Esophagus squamous epithelium (tissue), 5 donors: Measurements from ENCODE around the gene UBA6. TPM values are rescaled to one million over a fixed set of nuclear protein-coding genes. Genes with fewer than 3 reads are reported as not detected.

Source experiments
- DNase-seq: peaks from one replicate; lab custom pipeline; 2025; lab: John Stamatoyannopoulos, UW
- H3K27ac ChIP-seq, 4 donors: fragments of 200-600 bp; sonication (generic); one replicate each; pipeline ENCODE4 v1.5.1; 2016 to 2019; ENCODE audit warnings: mild to moderate bottlenecking in 1 of 4
- H3K27me3 ChIP-seq, 4 donors: fragments of 200-600 bp; sonication (generic); 1 replicate in 3 of 4; 2 replicates in 1 of 4; pipeline versions ENCODE4 v1.5.1 to v1.6.0; 2017 to 2021; ENCODE audit warnings: antibody characterized with exemption in 1 of 4
- H3K36me3 ChIP-seq, 3 donors: fragments of 200-600 bp; sonication (generic); one replicate each; pipeline ENCODE4 v1.5.1; 2016 to 2019
- H3K4me1 ChIP-seq, 3 donors: fragments of 200-600 bp; sonication (generic); one replicate each; pipeline ENCODE4 v1.5.1; 2017 to 2019
- H3K4me3 ChIP-seq, 4 donors: fragments of 200-600 bp; sonication (generic); 1 replicate in 3 of 4; 2 replicates in 1 of 4; pipeline ENCODE4 v1.5.1; 2016 to 2019; ENCODE audit warnings: mild to moderate bottlenecking in 2 of 4, moderate library complexity in 1 of 4
- H3K9me3 ChIP-seq, 3 donors: fragments of 200-600 bp; sonication (generic); one replicate each; pipeline ENCODE4 v1.5.1; 2016 to 2019
- POLR2A ChIP-seq, 4 donors: fragments of 450-650 bp; IDR thresholded peaks; one replicate each; pipeline ENCODE4 v1.6.1; 2017; ENCODE audit warnings: antibody characterized with exemption in 4 of 4, mild to moderate bottlenecking in 4 of 4, moderate library complexity in 3 of 4
- WGBS, 2 donors: methylation state at CpG; one replicate each; pipeline ENCODE4 v1.1.5; 2018; 5-methylcytosine and 5-hydroxymethylcytosine counted together
- intact Hi-C: fragments of 100-400 bp; cut with DNase I; formaldehyde crosslinking; loops from one replicate; pipeline ENCODE4 v1.15.0; 2022
- total RNA-seq, 4 donors: library from RNA; depleted of rRNA; stranded (reverse); fragments of >200 nt; gene quantifications; one replicate each; pipeline ENCODE4 v1.1.0, GENCODE V29; 2016
- TF ChIP-seq, protein P1 (sequence below), 6 experiments: fragments of 450-650 bp in 4 of 6; fragments of 200-600 bp in 2 of 6; sonication (generic) in 2 of 6; IDR thresholded peaks; one replicate each; pipeline ENCODE4 v1.5.1; 2016 to 2019; ENCODE audit warnings: antibody characterized with exemption in 6 of 6, mild to moderate bottlenecking in 4 of 6, moderate library complexity in 4 of 6
- donor health status: DM: yes; HTN: yes; CAD: no.

The UBA6 gene
- total RNA-seq, 4 donors from 2014 or later, result 51.5 to 103 (median 87.8) TPM

GRCh38 chr4:67580577-67580976, 120.4 kb downstream of the UBA6 start:
- no peak for DNase-seq
- Histone ChIP-seq H3K36me3 (no peaks in the 10 kb centered on the region), H3K27me3 (no peaks in the 10 kb centered on the region), H3K4me3 (no peak overlapping the region), H3K9me3 (no peaks in the 10 kb centered on the region), H3K4me1 (peaks cover 0 to 12% (median 0%) of the 10 kb centered on the region in 3 donors), H3K27ac (peak overlapping the region in 2 of 4 donors; percentile 11 to 38)
- intact Hi-C loops, result no loop called here
- WGBS, 2 donors, result 42 to 51% methylated on average over 3 of the region's 3 CpGs
- TF ChIP-seq POLR2A (IDR thresholded peaks at IDR 0.05), result no peak
- TF ChIP-seq, protein P1, sequence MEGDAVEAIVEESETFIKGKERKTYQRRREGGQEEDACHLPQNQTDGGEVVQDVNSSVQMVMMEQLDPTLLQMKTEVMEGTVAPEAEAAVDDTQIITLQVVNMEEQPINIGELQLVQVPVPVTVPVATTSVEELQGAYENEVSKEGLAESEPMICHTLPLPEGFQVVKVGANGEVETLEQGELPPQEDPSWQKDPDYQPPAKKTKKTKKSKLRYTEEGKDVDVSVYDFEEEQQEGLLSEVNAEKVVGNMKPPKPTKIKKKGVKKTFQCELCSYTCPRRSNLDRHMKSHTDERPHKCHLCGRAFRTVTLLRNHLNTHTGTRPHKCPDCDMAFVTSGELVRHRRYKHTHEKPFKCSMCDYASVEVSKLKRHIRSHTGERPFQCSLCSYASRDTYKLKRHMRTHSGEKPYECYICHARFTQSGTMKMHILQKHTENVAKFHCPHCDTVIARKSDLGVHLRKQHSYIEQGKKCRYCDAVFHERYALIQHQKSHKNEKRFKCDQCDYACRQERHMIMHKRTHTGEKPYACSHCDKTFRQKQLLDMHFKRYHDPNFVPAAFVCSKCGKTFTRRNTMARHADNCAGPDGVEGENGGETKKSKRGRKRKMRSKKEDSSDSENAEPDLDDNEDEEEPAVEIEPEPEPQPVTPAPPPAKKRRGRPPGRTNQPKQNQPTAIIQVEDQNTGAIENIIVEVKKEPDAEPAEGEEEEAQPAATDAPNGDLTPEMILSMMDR (IDR thresholded peaks at IDR 0.05), result no peak

- no peaks in the 10 kb centered on the region for H3K9me3 ChIP-seq
- peaks cover 0 to 12% (median 0%) of the 10 kb centered on the region in 3 donors for H3K4me1 ChIP-seq
- no peak for DNase-seq
- intact Hi-C loops, result no loop called here
- no peaks in the 10 kb centered on the region for H3K36me3 ChIP-seq
- H3K27ac ChIP-seq, result no peak overlapping the region
- WGBS, 2 donors, result 71 to 100% methylated on average over 1 of the region's 1 CpG
- no peaks in the 10 kb centered on the region for H3K27me3 ChIP-seq
- TF ChIP-seq POLR2A (IDR thresholded peaks at IDR 0.05), result no peak
- TF ChIP-seq, protein P1 (IDR thresholded peaks at IDR 0.05), result no peak
- no peak overlapping the region for H3K4me3 ChIP-seq
Observed at GRCh38 chr4:67576538-67576937, 124.4 kb downstream of the UBA6 start.

DNA sequence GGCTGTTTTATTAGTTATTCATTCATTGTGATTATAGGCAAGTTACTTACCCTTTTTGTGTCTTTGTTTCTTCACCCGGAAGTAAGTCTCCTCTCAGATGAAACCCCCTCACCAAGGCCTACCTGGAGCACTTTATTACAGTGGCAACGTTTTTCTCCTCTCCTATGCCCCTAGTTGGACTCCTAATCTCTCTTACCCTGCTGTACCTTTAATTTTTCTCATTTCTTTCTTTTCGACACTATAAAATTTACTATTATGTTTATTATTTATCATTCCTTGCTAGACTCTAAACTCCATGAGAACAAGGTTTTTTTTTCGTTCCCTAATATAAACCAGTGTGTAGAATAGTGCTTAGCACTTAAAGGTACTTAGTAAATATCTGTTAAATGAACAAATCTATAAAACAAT, 124.9 kb downstream of the UBA6 start:
- WGBS, 2 donors, result 69 to 83% methylated on average over 4 of the region's 4 CpGs
- intact Hi-C loops, result no loop called here
- H3K4me1 ChIP-seq, result peaks cover 0 to 9% (median 0%) of the 10 kb centered on the region in 3 donors

GRCh38 chr4:67575232-67576058, 125.5 kb downstream of the UBA6 start:
- WGBS, 2 donors, result 68 to 72% methylated on average over 13 of the region's 13 CpGs
- H3K27ac ChIP-seq, result no peak overlapping the region
- DNase-seq, result no peak
- no peak overlapping the region for H3K4me3 ChIP-seq
- no peaks in the 10 kb centered on the region for H3K27me3 ChIP-seq
- peaks cover 0 to 3% (median 0%) of the 10 kb centered on the region in 3 donors for H3K4me1 ChIP-seq
- intact Hi-C loops, result no loop called here
- no peaks in the 10 kb centered on the region for H3K36me3 ChIP-seq
- TF ChIP-seq POLR2A (IDR thresholded peaks at IDR 0.05), result no peak
- TF ChIP-seq, protein P1 (IDR thresholded peaks at IDR 0.05), result no peak
- H3K9me3 ChIP-seq, result no peaks in the 10 kb centered on the region

More for the DNA sequence above, 124.9 kb downstream of the UBA6 start:
- H3K4me3 ChIP-seq, result no peak overlapping the region
- no peak overlapping the region for H3K27ac ChIP-seq
- no peaks in the 10 kb centered on the region for H3K27me3 ChIP-seq
- no peak for DNase-seq
- no peaks in the 10 kb centered on the region for H3K36me3 ChIP-seq
- no peaks in the 10 kb centered on the region for H3K9me3 ChIP-seq
- TF ChIP-seq, protein P1 (IDR thresholded peaks at IDR 0.05), result no peak

- no peaks in the 10 kb centered on the region for H3K36me3 ChIP-seq
- TF ChIP-seq POLR2A (IDR thresholded peaks at IDR 0.05), result no peak
- TF ChIP-seq, protein P1 (IDR thresholded peaks at IDR 0.05), result no peak
- DNase-seq, result no peak
- H3K27ac ChIP-seq, result no peak overlapping the region
- no peak overlapping the region for H3K4me3 ChIP-seq
- H3K4me1 ChIP-seq, result no peaks in the 10 kb centered on the region
- H3K9me3 ChIP-seq, result no peaks in the 10 kb centered on the region
- H3K27me3 ChIP-seq, result no peaks in the 10 kb centered on the region
- intact Hi-C loops, result no loop called here
Observed at GRCh38 chr4:67573193-67573592, 127.8 kb downstream of the UBA6 start.
